Measurements from ENCODE around the gene NEDD9. TPM values are rescaled to one million over a fixed set of nuclear protein-coding genes. Genes with fewer than 3 reads are reported as not detected.

Gene NEDD9
- total RNA-seq, 4 donors from 2014 or later, result 19.8 to 49.4 (median 35.6) TPM

- Histone ChIP-seq H3K4me1 (peaks cover 37 to 59% of the 10 kb centered on the region in 2 donors), H3K9me3 (no peaks in the 10 kb centered on the region), H3K27me3 (no peaks in the 10 kb centered on the region), H3K27ac (peak overlapping the region; percentile 61 to 84 (median 74)), H3K36me3 (no peaks in the 10 kb centered on the region), H3K4me3 (peak overlapping the region in 1 of 4 donors; percentile 9)
- no peak for ATAC-seq
- intact Hi-C loops (cut with DNase I; ENCODE audit: low total_unique reads) (no loop called here), in situ Hi-C loops (cut with MboI; ENCODE audit: low sequenced_read_pairs in 4 of 4) (no loop called here)
- DNase-seq, result no peak
- TF ChIP-seq CTCF (IDR thresholded peaks at IDR 0.05 in 4 of 5, conservative IDR thresholded peaks at IDR 0.05 in 1 of 5), result no peak
- no peak for TF ChIP-seq POLR2A (IDR thresholded peaks at IDR 0.05)
Observed at GRCh38 chr6:11218102-11218442, 14.4 kb downstream of the NEDD9 start.

GRCh38 chr6:11217360-11218101 is 14.9 kb downstream of the NEDD9 start:
- in situ Hi-C loops (cut with MboI; ENCODE audit: low sequenced_read_pairs in 4 of 4), result no loop called here
- peak overlapping the region in 1 of 4 donors; percentile 9 for H3K4me3 ChIP-seq

GRCh38 chr6:11215773-11216172 is 16.7 kb downstream of the NEDD9 start:
- intact Hi-C loops (cut with DNase I; ENCODE audit: low total_unique reads) (no loop called here), in situ Hi-C loops (cut with MboI; ENCODE audit: low sequenced_read_pairs in 4 of 4) (no loop called here)
- H3K9me3 ChIP-seq, result no peaks in the 10 kb centered on the region
- DNase-seq (no peak), ATAC-seq (no peak)
- H3K27ac ChIP-seq, result peak overlapping the region; percentile 73 to 84 (median 74)
- no peak for TF ChIP-seq CTCF (IDR thresholded peaks at IDR 0.05 in 4 of 5, conservative IDR thresholded peaks at IDR 0.05 in 1 of 5)
- no peak for TF ChIP-seq POLR2A (IDR thresholded peaks at IDR 0.05)
- peak overlapping the region in 1 of 4 donors; percentile 15 for H3K4me3 ChIP-seq
- no peaks in the 10 kb centered on the region for H3K27me3 ChIP-seq
- peaks cover 55 to 71% of the 10 kb centered on the region in 2 donors for H3K4me1 ChIP-seq
- H3K36me3 ChIP-seq, result no peaks in the 10 kb centered on the region

More at GRCh38 chr6:11217360-11218101, 14.9 kb downstream of the NEDD9 start:
- ATAC-seq (no peak), DNase-seq (no peak)
- Histone ChIP-seq H3K27ac (peak overlapping the region; percentile 61 to 84 (median 74)), H3K4me1 (peaks cover 42 to 62% of the 10 kb centered on the region in 2 donors), H3K36me3 (no peaks in the 10 kb centered on the region), H3K27me3 (no peaks in the 10 kb centered on the region), H3K9me3 (no peaks in the 10 kb centered on the region)
- intact Hi-C loops (cut with DNase I; ENCODE audit: low total_unique reads), result no loop called here
- TF ChIP-seq CTCF (IDR thresholded peaks at IDR 0.05 in 4 of 5, conservative IDR thresholded peaks at IDR 0.05 in 1 of 5), result no peak
- peak in 1 of 2 donors; percentile 4 for TF ChIP-seq POLR2A (IDR thresholded peaks at IDR 0.05)

- ATAC-seq, result no peak
- DNase-seq, result no peak
- peak overlapping the region; percentile 73 to 84 (median 74) for H3K27ac ChIP-seq
- no peaks in the 10 kb centered on the region for H3K9me3 ChIP-seq
- in situ Hi-C loops (cut with MboI; ENCODE audit: low sequenced_read_pairs in 4 of 4), result no loop called here
- TF ChIP-seq CTCF (IDR thresholded peaks at IDR 0.05 in 4 of 5, conservative IDR thresholded peaks at IDR 0.05 in 1 of 5), result no peak
- no peak for TF ChIP-seq POLR2A (IDR thresholded peaks at IDR 0.05)
- intact Hi-C loops (cut with DNase I; ENCODE audit: low total_unique reads), result no loop called here
- no peaks in the 10 kb centered on the region for H3K27me3 ChIP-seq
- peaks cover 61 to 72% of the 10 kb centered on the region in 2 donors for H3K4me1 ChIP-seq
- H3K36me3 ChIP-seq, result no peaks in the 10 kb centered on the region
- peak overlapping the region in 1 of 4 donors; percentile 14 for H3K4me3 ChIP-seq
Observed at GRCh38 chr6:11214901-11215300, 17.6 kb downstream of the NEDD9 start.

Data from gastrocnemius medialis (tissue), 4 donors.